GF-D8 (cell line): Measurements from ENCODE around the gene GARS1.
A peak's percentile ranks its signal among the peaks of the same experiment; 100 is the strongest.

Experiments
- DNase-seq: peaks from one replicate; lab custom pipeline; 2025; lab: John Stamatoyannopoulos, UW

The GARS1 gene

DNA sequence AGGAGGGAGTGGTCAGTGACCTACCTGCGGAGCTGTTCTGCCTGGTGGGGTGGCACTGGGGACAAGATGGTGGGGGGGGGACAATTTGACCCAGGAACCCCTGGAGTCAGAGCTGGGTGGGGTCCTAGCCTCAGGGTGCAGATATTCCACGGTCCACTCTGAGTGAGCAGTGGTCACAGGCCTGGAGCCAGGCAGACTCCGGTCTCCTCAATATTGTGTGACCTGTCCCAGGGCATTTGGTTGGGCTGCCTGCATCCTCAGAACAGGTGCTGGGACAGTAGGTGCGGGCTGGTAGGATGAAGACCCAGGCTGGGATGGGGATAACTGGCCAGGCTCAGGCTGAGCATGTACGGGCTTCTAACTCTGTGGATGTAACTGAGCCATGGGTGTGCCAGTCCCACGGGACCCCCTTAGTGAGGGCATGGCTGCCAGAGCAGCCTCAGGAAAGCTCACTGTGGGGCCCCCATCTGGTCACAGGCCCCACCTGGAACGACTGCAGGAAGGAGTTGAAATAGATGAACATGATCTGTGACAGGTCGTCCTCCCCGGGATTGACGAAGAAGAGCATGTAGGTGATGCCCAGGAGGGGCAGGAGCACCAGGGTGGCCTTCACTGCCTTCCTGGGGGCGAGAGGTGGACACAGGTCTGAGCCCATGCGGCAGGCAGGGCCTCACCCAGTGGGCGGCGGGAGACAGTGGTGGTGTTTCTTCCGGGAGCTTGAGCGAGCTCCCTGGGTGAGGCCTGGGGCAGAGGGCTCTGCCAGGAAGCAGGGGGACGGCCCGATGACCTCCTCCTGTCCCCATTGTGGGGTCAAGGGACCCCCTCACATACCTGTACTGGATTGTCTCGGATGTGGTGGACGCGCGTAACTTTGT lies 60.7 kb downstream of the GARS1 start:
- no peak for DNase-seq

DNA sequence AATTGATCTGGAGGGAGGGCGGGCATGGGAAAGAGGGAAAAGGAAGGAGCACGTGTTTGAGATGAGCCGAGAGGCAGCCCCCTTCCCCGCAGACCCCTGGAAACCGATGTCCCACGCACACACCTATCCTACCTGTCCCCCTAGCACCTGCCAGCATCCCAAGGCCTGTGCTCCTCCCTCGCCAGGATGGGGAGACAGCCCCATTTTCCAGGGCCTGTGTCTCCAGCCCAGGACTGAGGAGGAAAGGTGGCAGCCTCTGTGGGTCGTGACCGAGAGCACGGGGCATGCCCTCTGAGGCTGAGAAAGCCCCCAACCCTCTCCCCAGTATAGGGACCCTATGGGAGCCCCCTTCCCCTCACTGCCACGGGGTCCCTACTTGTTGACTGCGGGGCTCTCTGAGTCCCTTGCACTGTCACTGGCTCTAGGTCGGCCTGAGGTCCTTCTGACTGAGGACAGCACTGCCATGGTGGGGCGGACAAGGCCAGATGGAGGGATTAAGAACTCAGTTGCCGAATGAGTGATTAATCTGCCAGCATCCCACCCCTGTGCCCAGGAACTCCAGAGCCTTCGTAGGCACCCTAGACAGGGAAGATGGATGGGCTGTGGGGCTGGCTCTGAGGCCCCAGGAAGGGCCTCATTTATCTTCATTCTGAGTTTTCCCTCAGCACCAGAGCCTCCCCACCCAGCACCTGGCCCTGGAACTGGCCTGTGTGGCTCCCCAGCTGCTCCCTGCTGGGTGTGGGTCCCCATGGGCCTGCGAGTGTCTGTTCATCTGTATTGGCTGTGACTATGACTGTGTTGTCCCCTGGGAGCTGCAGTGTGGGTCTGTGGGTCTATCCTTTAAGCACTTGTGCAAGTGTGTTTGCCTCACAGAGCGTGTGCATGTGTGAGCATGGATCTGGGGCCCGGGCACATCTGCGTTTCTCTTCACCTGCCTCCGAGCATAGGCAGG lies 61.6 kb downstream of the GARS1 start:
- DNase-seq: no peak

DNA sequence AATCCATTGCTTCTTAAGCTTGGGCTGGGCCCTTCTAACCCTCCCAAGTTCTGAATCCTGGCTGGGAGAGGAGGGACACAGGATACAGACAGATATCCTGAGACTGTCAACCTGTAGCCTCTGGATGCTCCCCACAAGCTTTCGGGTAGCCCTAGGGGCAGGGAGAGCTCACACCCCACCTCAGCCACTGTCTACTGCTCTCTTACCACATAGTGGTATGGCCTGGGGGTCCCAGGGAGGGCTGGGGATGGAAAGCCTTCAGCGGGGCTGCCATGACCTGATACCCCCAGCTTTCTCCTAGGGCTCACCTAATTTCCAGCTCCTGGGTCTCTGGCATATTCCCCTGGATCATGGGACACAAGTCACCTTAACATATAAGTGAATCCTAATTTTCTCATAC lies 62.5 kb downstream of the GARS1 start:
- no peak for DNase-seq

DNA sequence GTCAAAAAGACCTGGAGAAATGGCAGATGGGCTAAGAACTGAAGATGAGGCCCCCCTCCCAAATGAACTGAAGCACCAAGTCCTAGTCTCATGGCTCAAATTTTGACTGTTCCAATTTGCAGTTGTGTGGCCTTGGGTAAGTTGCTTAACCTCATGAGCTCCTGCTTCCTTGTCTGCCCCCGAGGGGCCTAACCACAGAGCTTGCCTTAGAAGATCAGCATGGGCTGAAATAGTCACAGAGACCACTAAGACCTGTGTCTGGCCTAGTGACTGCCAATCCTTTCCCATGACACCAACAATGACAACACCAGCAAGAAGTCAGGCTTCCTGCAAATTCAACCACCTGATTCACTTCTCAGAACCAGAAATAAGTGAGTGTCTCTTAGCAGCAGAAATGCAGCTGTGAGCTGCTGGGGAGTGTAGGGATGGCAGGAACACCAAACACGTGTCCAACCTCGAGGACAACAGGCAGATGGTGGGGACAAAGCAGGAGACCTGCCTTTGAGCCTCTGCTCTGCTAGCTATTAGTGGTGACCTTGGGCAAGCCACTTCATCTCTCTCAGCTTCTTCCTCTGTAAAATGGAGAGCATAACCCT lies 63.9 kb downstream of the GARS1 start:
- peak; percentile 57 for DNase-seq

DNA sequence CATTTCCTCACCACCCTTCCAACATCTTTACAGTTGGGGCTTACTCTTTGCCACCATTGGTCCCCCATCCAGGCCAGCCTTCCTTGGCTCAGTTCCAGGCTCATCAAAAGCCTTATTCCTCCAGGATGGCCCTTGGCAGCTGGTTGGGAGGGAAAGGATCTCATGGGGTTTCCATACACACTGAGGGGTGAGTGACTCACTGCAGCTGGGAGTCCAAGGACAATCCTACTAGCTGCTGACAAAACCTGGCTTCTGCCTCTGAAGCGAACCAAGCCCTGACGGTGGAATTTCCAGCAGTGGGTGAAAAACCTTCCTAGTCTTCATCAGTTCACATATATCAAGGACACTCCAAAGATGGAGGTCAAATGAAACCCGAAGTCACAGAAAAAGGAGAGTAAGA lies 64.6 kb downstream of the GARS1 start:
- no peak for DNase-seq

DNA sequence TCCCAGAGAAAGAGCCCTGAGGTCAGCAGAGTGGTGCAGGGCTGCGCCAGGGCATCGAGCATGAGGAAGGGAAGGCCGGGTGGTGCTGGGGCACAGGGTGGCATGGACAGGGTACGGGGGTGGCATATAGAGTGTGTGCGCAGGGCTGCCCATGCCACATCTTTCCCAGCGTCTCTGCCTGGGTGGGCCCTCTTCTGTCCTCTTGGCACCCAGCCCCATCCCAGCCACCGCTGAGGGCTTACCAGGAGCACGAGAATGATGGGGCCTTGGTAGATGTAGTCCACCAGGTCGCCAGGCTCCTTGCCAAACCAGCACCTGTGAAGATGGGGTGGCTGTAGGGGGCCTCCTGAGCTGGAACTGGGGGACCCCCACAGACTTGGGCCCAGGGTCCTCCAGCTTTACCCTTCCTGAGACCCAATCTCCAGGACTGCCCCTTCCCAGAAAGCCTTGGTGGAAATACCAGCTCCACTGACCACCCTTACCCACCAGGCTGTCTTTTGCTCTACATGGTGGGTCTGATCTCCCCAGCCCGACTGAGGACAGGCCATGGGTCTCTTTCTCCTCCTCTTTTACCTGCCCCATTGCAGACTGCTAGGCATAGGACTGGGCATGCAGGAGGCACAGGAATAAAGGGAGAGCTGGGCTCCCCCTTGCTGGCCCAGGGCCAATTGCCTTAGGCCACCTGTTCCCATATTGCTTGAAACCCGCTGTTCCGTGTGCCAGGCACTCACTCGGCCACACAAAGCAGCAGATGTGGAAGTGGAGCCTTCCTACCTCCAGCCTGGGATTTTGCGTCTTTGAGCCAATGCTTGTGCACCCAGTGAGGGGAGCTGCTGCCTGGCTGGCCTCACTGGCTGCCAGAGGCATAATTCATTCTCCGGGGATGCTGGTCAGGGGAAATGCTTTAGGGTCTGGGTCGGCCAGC lies 65.9 kb downstream of the GARS1 start:
- no peak for DNase-seq

DNA sequence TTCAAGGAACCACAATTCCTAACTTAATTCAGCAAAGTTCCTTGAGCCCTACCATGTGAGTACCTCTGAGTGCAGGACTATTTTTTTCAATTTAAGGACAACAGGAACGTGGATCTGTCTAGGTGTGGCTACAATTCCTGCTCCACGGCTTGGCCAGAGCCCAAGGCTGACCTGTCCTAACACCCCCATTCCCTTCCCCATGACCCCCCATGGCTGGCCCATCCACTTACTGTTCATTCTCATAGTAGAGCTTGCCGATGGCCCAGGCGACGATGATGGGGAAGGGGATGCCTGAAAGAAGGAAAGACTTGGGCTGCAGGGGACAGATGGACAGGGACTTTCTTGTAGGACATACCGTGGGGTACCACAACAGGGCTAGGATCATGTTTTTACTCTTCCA lies 67.2 kb downstream of the GARS1 start:
- no peak for DNase-seq

DNA sequence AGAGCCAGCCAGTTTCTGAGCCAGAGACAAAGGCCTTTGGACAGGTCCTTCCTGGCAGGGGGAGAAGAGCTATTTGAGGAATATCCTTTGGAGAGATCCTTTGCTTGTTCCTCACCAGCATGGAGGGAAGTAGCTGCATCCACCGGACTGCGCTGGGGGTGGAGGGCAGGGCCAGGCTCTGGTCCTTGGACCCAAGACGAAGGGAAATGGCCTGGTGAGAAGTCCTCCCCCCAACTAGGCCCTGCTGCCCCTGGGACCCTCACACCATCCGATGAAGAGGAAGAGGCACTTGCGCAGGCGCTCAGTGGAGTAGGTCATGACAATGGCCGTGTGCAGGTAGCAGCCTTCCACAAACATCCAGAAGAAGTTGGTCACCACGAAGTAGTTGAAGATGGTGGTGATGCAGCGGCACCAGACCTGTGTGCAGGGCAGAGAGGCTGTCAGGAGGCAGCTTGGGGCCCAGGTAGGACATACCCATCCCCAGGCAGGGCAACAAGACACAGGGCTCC lies 67.8 kb downstream of the GARS1 start:
- no peak for DNase-seq

DNA sequence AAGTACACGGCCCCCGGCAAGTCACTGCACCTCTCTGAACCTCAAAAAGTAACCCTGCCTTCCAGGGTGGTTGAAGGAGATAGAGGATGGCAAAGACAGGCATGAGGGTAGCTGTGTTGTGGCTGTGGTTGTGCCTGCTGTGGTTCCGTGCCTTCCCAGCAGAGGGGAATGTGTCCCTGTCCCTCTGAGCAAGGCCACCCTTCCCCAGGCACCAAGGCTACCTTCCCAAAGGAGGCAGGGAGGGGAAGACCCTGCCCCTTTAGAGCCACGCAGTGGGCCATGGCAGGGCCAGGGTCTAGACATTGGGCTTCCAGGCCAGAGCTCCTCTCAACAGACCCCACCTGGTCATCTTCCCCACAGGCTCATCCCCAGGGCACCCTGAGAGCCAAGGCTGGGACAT lies 68.7 kb downstream of the GARS1 start:
- no peak for DNase-seq

DNA sequence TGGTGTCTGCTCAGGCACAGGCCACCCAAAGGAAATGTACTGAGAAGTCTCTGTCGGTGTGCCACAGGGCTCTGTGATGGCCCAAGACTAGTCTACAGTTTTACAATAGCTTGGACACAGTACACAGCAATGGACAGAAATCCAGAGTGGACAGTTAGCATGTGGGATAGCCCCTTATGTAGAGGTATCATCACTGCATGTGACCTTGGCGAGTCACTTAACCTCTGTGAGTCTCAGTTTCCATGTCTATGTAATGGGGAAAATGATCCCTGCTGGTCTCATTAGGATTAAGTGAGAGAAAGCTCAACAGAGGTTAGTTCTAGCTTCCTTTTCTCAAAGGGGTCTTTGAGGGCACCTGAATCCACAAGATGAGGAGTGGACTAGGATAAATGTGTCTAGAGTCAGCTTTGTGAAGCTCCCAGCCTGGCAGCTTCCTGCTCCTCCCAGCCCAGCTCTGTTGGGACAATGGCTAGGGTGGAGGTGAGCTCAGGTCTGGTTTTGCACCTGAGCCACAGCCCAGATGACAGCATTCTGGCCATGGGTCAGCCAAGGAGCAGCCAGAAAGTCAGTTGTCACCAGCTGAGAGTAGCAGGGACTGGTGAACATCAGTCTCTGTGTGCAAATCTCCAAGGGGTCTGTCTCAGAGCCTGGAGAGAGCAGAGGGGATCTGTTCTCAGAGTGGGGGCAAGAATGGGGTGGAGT lies 69.7 kb downstream of the GARS1 start:
- no peak for DNase-seq

DNA sequence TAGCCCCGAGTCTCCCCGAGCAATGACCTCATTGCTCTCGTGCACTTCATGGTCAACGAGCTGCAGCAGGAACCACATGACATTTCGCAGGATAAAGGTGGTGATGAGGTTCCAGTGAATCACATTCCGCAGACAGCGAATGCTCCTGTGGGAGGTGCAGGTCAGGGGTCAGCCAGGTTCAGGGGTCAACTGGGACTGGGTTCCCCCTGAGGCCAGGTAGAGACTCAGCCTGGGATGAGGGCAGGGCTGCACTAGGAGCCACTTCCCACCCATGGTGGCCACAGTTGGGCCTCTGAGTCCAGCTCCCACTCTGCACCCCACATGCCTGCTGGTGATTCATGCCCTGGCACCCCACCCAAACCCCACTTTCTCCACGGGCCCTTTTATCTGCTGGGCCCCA lies 70.4 kb downstream of the GARS1 start:
- no peak for DNase-seq

DNA sequence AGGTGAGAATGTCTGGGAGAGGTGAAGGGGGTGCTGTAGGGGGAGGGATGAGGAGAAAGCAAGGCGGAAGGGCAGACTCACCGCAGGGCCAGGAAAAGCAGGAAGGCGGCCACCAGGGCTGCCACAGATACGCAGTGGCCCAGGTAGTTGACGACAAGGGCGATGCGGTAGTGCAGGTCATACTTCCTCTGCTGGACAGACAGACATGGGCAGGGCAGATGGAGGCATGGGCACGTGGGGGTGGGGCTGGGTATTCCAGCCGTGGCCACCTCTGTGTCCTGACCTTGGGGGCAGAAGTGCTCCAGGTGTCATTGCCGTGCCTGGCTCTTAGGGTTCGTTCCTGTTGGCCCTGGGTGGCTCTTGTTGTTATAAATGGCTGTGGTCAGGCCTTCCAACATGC lies 70.8 kb downstream of the GARS1 start:
- DNase-seq: no peak

DNA sequence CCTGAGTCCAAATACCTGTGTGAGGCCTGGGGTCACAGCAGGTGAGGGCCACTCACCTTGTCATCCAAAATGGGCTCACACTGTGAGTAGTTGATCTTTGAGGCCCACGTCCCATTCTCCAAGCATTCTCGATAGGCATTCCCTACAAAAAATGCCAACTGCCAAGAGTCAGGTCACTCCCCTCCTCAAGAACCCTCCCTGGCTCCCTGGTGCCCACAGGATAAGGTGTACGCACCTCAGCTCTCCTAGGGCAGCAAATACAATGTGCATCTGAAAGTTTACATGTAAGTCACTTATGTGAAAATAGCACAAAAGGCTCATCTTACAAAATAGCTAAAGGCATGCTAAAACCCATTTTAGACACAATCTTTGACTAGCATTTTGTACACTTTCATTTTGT lies 72.5 kb downstream of the GARS1 start:
- DNase-seq: no peak

DNA sequence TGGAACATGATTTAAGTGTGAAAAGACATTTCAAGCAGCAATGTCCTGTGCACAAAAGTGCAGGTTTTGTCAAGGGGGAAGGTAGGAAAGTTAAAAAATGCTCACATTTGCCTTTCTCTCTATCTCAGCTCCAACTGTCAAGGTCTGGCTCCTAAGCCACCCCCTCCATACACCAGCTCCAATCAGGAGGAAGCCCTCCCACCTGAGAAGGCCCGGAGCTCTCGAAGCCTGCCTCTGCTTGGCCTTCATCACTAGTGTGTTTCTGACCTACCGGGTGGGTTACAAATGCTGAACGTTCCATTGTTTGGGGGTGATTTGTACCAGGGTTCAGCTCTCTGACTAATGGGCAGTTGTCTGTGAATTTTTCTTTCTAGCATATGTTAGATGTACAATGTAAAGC lies 73.4 kb downstream of the GARS1 start:
- no peak for DNase-seq

DNA sequence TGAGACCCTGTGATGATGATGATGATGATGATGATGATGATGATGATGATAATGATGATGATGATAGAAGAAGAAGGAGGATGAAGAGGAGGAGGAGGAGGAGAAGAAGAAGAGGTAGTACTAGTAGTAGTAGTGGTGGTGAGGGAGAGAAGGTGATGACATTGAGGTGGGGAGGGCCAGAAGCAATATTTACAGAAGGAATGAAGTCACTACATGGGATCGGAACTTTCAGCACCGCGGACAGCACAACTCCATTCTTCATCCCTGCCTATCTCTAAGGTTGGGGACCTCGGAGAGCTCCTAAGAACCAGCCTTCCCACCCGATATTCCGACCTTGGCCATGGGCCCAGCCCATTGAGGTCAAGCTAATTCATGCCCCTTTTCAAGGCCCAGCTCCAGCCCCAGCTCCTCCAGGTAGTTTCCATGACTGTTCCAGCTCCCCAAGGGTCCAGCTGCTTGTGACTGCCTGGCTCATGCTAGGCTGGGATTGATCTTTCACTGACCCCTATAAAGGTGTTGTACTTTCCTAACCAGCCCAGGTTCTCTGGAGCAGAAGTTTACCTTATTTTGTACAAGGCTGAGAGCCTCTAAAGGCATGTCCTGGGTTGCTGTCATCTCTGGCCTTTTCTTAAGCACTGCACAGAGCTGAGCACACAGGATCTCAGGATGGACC lies 77.3 kb downstream of the GARS1 start:
- DNase-seq: no peak

DNA sequence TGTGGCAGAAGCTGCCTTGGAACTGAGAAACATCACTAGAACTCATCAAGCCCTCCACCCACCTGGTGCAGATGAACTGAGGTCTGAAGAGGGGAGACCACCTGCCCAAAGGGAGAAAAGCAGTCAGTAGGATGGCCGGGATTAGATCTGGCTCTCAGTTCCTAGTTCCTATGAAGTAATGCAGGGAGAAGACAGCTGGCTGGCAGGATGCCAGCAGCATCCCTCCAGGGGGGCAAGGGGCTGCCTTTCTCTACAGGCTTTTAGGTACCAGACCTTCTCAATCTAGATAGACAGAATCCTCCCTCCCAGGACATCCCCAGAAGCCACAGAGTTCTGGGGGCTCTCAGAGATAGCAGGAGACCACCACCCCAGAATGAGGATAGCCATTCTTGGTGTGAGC lies 79.7 kb downstream of the GARS1 start:
- no peak for DNase-seq

DNA sequence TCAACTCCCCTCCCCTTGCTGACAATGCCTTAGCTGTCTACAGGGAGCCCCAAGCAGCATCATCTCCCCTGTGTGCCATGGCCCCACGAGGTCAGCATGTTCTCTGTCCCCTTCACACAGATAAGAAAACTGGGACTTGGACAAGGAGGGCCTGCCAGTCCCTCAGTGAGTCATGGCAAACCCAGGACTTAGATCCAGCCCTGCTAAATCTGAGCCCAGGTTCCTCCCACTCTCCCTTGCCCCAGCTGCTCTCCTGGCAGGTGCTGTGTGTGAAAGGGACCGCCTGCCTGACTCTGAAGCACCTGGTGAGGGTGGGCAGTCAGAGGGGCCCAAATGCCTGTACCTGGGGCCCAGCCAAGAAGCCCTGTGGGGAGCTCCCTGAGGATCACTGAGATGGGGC lies 80.2 kb downstream of the GARS1 start:
- DNase-seq: no peak

DNA sequence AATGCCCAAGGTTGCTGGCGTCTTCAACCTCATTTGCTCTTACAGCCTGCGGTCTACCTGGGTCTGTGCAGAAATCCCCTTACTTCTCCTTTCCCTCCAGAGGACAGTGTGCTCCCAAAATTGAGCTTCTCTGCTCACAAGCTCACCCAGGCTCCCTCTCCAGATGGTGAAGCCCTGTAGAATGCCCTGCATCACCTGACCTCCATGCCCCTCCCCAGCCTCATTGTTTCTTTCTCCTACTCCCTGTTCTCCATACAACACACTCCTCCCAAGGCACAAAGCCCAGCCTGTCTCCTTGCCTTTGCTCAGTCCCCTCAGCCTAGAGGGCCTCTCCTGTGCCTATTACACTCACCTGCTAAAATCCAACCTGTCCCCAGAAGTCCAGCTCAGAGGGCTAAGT lies 84.1 kb downstream of the GARS1 start:
- no peak for DNase-seq

DNA sequence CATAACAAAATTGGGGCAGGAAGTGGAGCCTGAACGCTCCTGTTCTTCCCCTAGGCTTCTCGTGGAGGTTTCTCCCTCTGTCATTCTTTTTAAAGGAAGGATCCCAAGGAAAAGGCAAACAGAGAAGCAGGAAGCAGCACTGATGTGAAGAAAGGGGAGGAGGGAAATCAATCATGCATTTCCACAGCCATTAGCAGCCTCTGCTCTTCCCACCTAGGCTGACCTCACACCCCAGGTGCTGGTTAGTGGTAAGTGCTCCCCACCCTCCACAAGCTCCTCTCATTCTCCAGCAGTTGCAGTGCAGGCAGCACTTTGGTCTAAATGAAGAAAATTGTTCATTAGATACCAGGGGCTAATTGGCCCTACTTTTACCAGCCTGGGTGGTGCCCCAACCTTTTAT lies 85.0 kb downstream of the GARS1 start:
- DNase-seq: no peak

DNA sequence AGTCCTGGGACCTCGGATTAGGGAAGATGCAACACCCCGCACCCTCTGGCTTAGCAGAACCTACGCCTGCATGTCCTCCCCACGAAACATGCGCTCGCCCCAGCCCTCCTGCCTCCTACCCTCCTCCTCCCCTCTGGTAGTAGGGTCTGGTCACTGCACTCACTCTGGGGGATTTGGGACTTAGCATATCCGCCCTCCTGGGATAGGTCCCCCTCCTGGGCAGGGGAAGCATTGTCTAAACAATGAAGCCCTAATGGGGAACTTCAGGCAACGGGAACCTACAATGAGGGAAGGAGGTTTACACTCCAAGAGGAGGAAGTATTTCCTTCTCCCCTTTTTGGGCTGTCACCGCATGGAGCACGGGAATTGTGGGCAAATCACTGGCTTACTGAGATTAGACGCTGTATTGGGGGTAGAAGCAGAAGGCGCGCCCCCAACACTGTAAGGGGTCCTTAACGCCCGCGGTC lies 86.7 kb downstream of the GARS1 start:
- DNase-seq: no peak
